Gastrocnemius medialis (tissue), 4 donors: ENCODE data around the gene PSTPIP2. TPM values are rescaled to one million over a fixed set of nuclear protein-coding genes. Genes with fewer than 3 reads are reported as not detected.

Experiments used
- ATAC-seq, 2 donors: fragments of 150-250 bp; one replicate each; pipeline ENCODE4 v1.9.1; 2016
- DNase-seq, 2 donors: peaks; one replicate each; pipeline ENCODE4 v3.0.0-alpha.2; 2019
- H3K27ac ChIP-seq, 4 donors: fragments of 200-600 bp; sonication (generic); 1 replicate in 1 of 4; 2 replicates in 3 of 4; pipeline ENCODE4 v1.5.1; 2016 to 2018; ENCODE audit warnings: mild to moderate bottlenecking in 2 of 4, moderate library complexity in 1 of 4
- H3K27me3 ChIP-seq, 3 donors: fragments of 200-600 bp; sonication (generic) in 2 of 3; 1 replicate in 1 of 3; 2 replicates in 2 of 3; pipeline versions ENCODE4 v1.5.1 to v1.6.0; 2016 to 2019; ENCODE audit warnings: mild to moderate bottlenecking in 1 of 3, moderate library complexity in 1 of 3
- H3K36me3 ChIP-seq, 2 donors: fragments of 200-600 bp; sonication (generic) in 1 of 2; one replicate each; pipeline ENCODE4 v1.5.1; 2017 to 2018
- H3K4me1 ChIP-seq, 2 donors: fragments of 200-600 bp; sonication (generic) in 1 of 2; one replicate each; pipeline ENCODE4 v1.5.1; 2016 to 2017; ENCODE audit warnings: mild to moderate bottlenecking in 2 of 2
- H3K4me3 ChIP-seq, 4 donors: fragments of 200-600 bp; sonication (generic) in 3 of 4; 1 replicate in 1 of 4; 2 replicates in 3 of 4; pipeline ENCODE4 v1.5.1; 2016 to 2019; ENCODE audit warnings: mild to moderate bottlenecking in 2 of 4
- H3K9me3 ChIP-seq, 3 donors: fragments of 200-600 bp; sonication (generic) in 2 of 3; 1 replicate in 1 of 3; 2 replicates in 2 of 3; pipeline ENCODE4 v1.5.1; 2016 to 2019
- CTCF ChIP-seq, 5 experiments: fragments of 450-650 bp in 3 of 5; fragments of 200-600 bp in 2 of 5; sonication (generic) in 2 of 5; IDR thresholded peaks in 4 of 5; conservative IDR thresholded peaks in 1 of 5; 1 replicate in 4 of 5; 2 replicates in 1 of 5; pipeline ENCODE4 v1.5.1; 2016 to 2019; ENCODE audit warnings: antibody characterized with exemption in 5 of 5, mild to moderate bottlenecking in 3 of 5, moderate library complexity in 3 of 5
- POLR2A ChIP-seq, 2 donors: fragments of 450-650 bp; IDR thresholded peaks; one replicate each; pipeline ENCODE4 v1.6.1; 2017; ENCODE audit warnings: antibody characterized with exemption in 2 of 2, mild to moderate bottlenecking in 2 of 2, moderate library complexity in 2 of 2
- in situ Hi-C, 4 donors: fragments of 200-750 bp; cut with MboI; loops; one replicate each; pipeline versions ENCODE4 v1.15.0 to v1.8.0; 2017; ENCODE audit warnings: low sequenced_read_pairs in 4 of 4
- intact Hi-C: fragments of 100-400 bp; cut with DNase I; formaldehyde crosslinking; loops from one replicate; pipeline ENCODE4 v1.15.1; 2023; ENCODE audit warnings: low total_unique reads
- total RNA-seq, 4 donors: library from RNA; depleted of rRNA; stranded (reverse); fragments of >200 nt; gene quantifications; one replicate each; pipeline versions ENCODE4 v1.1.0 to v1.2.3, GENCODE V29; 2016

The PSTPIP2 gene
- total RNA-seq, 4 donors from 2014 or later = 8.4 to 18.2 (median 10.3) TPM

- Histone ChIP-seq H3K4me1 (peaks cover 16% of the 10 kb centered on the region in 2 donors), H3K27me3 (no peaks in the 10 kb centered on the region), H3K9me3 (no peaks in the 10 kb centered on the region), H3K4me3 (no peak overlapping the region), H3K36me3 (no peaks in the 10 kb centered on the region), H3K27ac (peak overlapping the region in 3 of 4 donors; percentile 37 to 64 (median 52))
- TF ChIP-seq CTCF (IDR thresholded peaks at IDR 0.05 in 4 of 5, conservative IDR thresholded peaks at IDR 0.05 in 1 of 5) (no peak), POLR2A (IDR thresholded peaks at IDR 0.05) (no peak)
- DNase-seq (no peak), ATAC-seq (no peak)
- in situ Hi-C loops (loop anchor here in 2 of 4 donors (25.0 kb wide), 2 partner anchors 381 to 406 kb away; no protein-coding TSS in a partner anchor), intact Hi-C loops (no loop called here)
Measured at GRCh38 chr18:46068763-46069162, 3.3 kb downstream of the PSTPIP2 start.

- in situ Hi-C loops = loop anchor here in 2 of 4 donors (25.0 kb wide), 2 partner anchors 380 to 405 kb away; no protein-coding TSS in a partner anchor
- Histone ChIP-seq H3K36me3 (no peaks in the 10 kb centered on the region), H3K4me1 (peaks cover 9 to 12% of the 10 kb centered on the region in 2 donors), H3K27me3 (no peaks in the 10 kb centered on the region), H3K9me3 (no peaks in the 10 kb centered on the region), H3K27ac (peak overlapping the region; percentile 17 to 74 (median 58)), H3K4me3 (no peak overlapping the region)
- intact Hi-C loops = no loop called here
- TF ChIP-seq CTCF (IDR thresholded peaks at IDR 0.05 in 4 of 5, conservative IDR thresholded peaks at IDR 0.05 in 1 of 5) (no peak), POLR2A (IDR thresholded peaks at IDR 0.05) (peak in 1 of 2 donors; percentile 43)
- peak; percentile 89 to 94 for ATAC-seq
- peak; percentile 48 to 77 for DNase-seq
Measured at GRCh38 chr18:46067438-46068007, 4.5 kb downstream of the PSTPIP2 start.

GRCh38 chr18:46062781-46063180 is 9.3 kb downstream of the PSTPIP2 start:
- Histone ChIP-seq H3K4me3 (no peak overlapping the region), H3K27me3 (no peaks in the 10 kb centered on the region), H3K27ac (no peak overlapping the region), H3K9me3 (no peaks in the 10 kb centered on the region), H3K36me3 (no peaks in the 10 kb centered on the region), H3K4me1 (peaks cover 4 to 6% of the 10 kb centered on the region in 2 donors)
- ATAC-seq (no peak), DNase-seq (no peak)
- in situ Hi-C loops (loop anchor here in 2 of 4 donors (25.0 kb wide), 2 partner anchors 375 to 400 kb away; no protein-coding TSS in a partner anchor), intact Hi-C loops (no loop called here)
- TF ChIP-seq POLR2A (IDR thresholded peaks at IDR 0.05) = no peak
- TF ChIP-seq CTCF (IDR thresholded peaks at IDR 0.05 in 4 of 5, conservative IDR thresholded peaks at IDR 0.05 in 1 of 5) = no peak

GRCh38 chr18:46061796-46062195 is 10.3 kb downstream of the PSTPIP2 start:
- H3K4me1 ChIP-seq = peaks cover 4 to 6% of the 10 kb centered on the region in 2 donors
- H3K9me3 ChIP-seq = no peaks in the 10 kb centered on the region
- DNase-seq (no peak), ATAC-seq (no peak)
- H3K36me3 ChIP-seq = no peaks in the 10 kb centered on the region
- no peaks in the 10 kb centered on the region for H3K27me3 ChIP-seq
- intact Hi-C loops (no loop called here), in situ Hi-C loops (loop anchor here in 2 of 4 donors (25.0 kb wide), 2 partner anchors 374 to 399 kb away; no protein-coding TSS in a partner anchor)
- H3K27ac ChIP-seq = no peak overlapping the region
- no peak for TF ChIP-seq CTCF (IDR thresholded peaks at IDR 0.05 in 4 of 5, conservative IDR thresholded peaks at IDR 0.05 in 1 of 5)
- no peak for TF ChIP-seq POLR2A (IDR thresholded peaks at IDR 0.05)
- no peak overlapping the region for H3K4me3 ChIP-seq
